Sigmoid colon (tissue), 7 donors: ENCODE results near the gene MAD1L1. TPM values are rescaled to one million over a fixed set of nuclear protein-coding genes. Genes with fewer than 3 reads are reported as not detected.

Experiments
- DNase-seq: peaks from one replicate; pipeline ENCODE4 v3.0.0-alpha.2; 2019
- H3K27ac ChIP-seq, 4 donors: fragments of 200-600 bp; sonication (generic); one replicate each; pipeline ENCODE4 v1.5.1; 2016 to 2019; ENCODE audit warnings: mild to moderate bottlenecking in 1 of 4
- H3K27me3 ChIP-seq, 3 donors: fragments of 200-600 bp; sonication (generic); one replicate each; pipeline ENCODE4 v1.5.1; 2019; ENCODE audit warnings: mild to moderate bottlenecking in 1 of 3
- H3K36me3 ChIP-seq, 4 donors: fragments of 200-600 bp; sonication (generic); one replicate each; pipeline ENCODE4 v1.5.1; 2016 to 2019
- H3K4me1 ChIP-seq, 4 donors: fragments of 200-600 bp; sonication (generic); one replicate each; pipeline ENCODE4 v1.5.1; 2017 to 2019
- H3K4me3 ChIP-seq, 4 donors: fragments of 200-600 bp; sonication (generic); one replicate each; pipeline ENCODE4 v1.5.1; 2017 to 2019; ENCODE audit warnings: mild to moderate bottlenecking in 2 of 4, moderate library complexity in 1 of 4
- H3K9me3 ChIP-seq, 4 donors: fragments of 200-600 bp in 3 of 4; sonication (generic) in 3 of 4; one replicate each; pipeline versions ENCODE4 v1.5.1 to v1.6.1; 2013 to 2019
- CTCF ChIP-seq, 4 experiments: fragments of 450-650 bp in 3 of 4; fragments of 200-600 bp in 1 of 4; IDR thresholded peaks; one replicate each; pipeline ENCODE4 v1.5.1; 2016 to 2019; ENCODE audit warnings: antibody characterized with exemption in 4 of 4, mild to moderate bottlenecking in 3 of 4, moderate library complexity in 2 of 4
- EP300 ChIP-seq, 4 donors: sonication (generic); formaldehyde crosslinking; IDR thresholded peaks; one replicate each; pipeline ENCODE4 v1.6.1; 2017; ENCODE audit warnings: antibody characterized with exemption in 4 of 4
- POLR2A ChIP-seq, 2 donors: fragments of 450-650 bp; IDR thresholded peaks; one replicate each; pipeline ENCODE4 v1.6.1; 2016; ENCODE audit warnings: antibody characterized with exemption in 2 of 2, mild to moderate bottlenecking in 2 of 2, moderate library complexity in 2 of 2
- POLR2AphosphoS5 ChIP-seq, 4 donors: sonication (generic); formaldehyde crosslinking; IDR thresholded peaks; one replicate each; pipeline ENCODE4 v1.6.1; 2017; ENCODE audit warnings: antibody characterized with exemption in 4 of 4
- WGBS, 2 donors: extraction: QIAGEN DNeasy Blood & Tissue Kit; methylation state at CpG; one replicate each; pipeline ENCODE4 v1.1.7; 2013; 5-methylcytosine and 5-hydroxymethylcytosine counted together
- intact Hi-C: fragments of 100-400 bp; cut with DNase I; formaldehyde crosslinking; loops from one replicate; pipeline ENCODE4 v1.15.1; 2023
- polyA plus RNA-seq, 3 donors: library from polyadenylated mRNA; stranded (reverse); fragments of 200-250 nt; gene quantifications; one replicate each; pipeline ENCODE4 v1.2.3, GENCODE V29; 2013
- total RNA-seq, 4 donors: library from RNA; depleted of rRNA; stranded (reverse); fragments of >200 nt; gene quantifications; one replicate each; pipeline ENCODE4 v1.1.0, GENCODE V29; 2016
- donor health status: healthy with polysubstance abuse.
- donor health status: Bipolar disorder and iron deficiency.
- donor health status: healthy.

Gene MAD1L1
- total and polyA plus RNA-seq, 7 donors = 10.2 to 38.4 (median 20.6) TPM

GRCh38 chr7:2210551-2211258, 22.0 kb downstream of the MAD1L1 start:
- no peak for TF ChIP-seq POLR2A (IDR thresholded peaks at IDR 0.05)
- TF ChIP-seq EP300 (IDR thresholded peaks at IDR 0.05) = no peak
- TF ChIP-seq POLR2AphosphoS5 (IDR thresholded peaks at IDR 0.05) = no peak
- TF ChIP-seq CTCF (IDR thresholded peaks at IDR 0.05) = no peak
- Histone ChIP-seq H3K4me3 (no peak overlapping the region), H3K27ac (no peak overlapping the region), H3K4me1 (peaks cover 0 to 10% (median under 1%) of the 10 kb centered on the region in 4 donors), H3K27me3 (no peaks in the 10 kb centered on the region), H3K9me3 (no peaks in the 10 kb centered on the region), H3K36me3 (peaks cover 0 to 64% (median 18%) of the 10 kb centered on the region in 4 donors)
- WGBS, 2 donors = 95 to 96% methylated on average over 30 of the region's 30 CpGs
- intact Hi-C loops = no loop called here
- no peak for DNase-seq

- H3K4me3 ChIP-seq = no peak overlapping the region
- H3K27me3 ChIP-seq = no peaks in the 10 kb centered on the region
- no peak for DNase-seq
- H3K9me3 ChIP-seq = no peaks in the 10 kb centered on the region
- no peak overlapping the region for H3K27ac ChIP-seq
- peaks cover 0 to 17% (median 7%) of the 10 kb centered on the region in 4 donors for H3K4me1 ChIP-seq
- intact Hi-C loops = loop anchor here (1.0 to 10.0 kb wide), 4 partner anchors 106 to 628 kb away; no protein-coding TSS in a partner anchor
- TF ChIP-seq CTCF (IDR thresholded peaks at IDR 0.05) (no peak), EP300 (IDR thresholded peaks at IDR 0.05) (no peak), POLR2AphosphoS5 (IDR thresholded peaks at IDR 0.05) (no peak), POLR2A (IDR thresholded peaks at IDR 0.05) (no peak)
- peaks cover 0 to 58% (median 14%) of the 10 kb centered on the region in 4 donors for H3K36me3 ChIP-seq
- WGBS, 2 donors = 85 to 95% methylated on average over 8 of the region's 8 CpGs
These were observed 22.8 kb downstream of the MAD1L1 start for GRCh38 chr7:2209961-2210323.

GRCh38 chr7:2209146-2209960, 23.4 kb downstream of the MAD1L1 start:
- Histone ChIP-seq H3K4me1 (peaks cover 0 to 23% (median 13%) of the 10 kb centered on the region in 4 donors), H3K27ac (no peak overlapping the region), H3K4me3 (no peak overlapping the region), H3K36me3 (peaks cover 0 to 52% (median 14%) of the 10 kb centered on the region in 4 donors), H3K9me3 (no peaks in the 10 kb centered on the region), H3K27me3 (no peaks in the 10 kb centered on the region)
- peak; percentile 66 to 88 (median 74) for TF ChIP-seq CTCF (IDR thresholded peaks at IDR 0.05)
- no peak for TF ChIP-seq POLR2A (IDR thresholded peaks at IDR 0.05)
- TF ChIP-seq EP300 (IDR thresholded peaks at IDR 0.05) = no peak
- TF ChIP-seq POLR2AphosphoS5 (IDR thresholded peaks at IDR 0.05) = no peak
- peak; percentile 86 for DNase-seq
- 70 to 71% methylated on average over 21 of the region's 21 CpGs for WGBS, 2 donors
- intact Hi-C loops = loop anchor here (1.0 to 10.0 kb wide), 4 partner anchors 105 to 627 kb away; no protein-coding TSS in a partner anchor

- intact Hi-C loops = loop anchor here (1.0 to 10.0 kb wide), 4 partner anchors 104 to 626 kb away; no protein-coding TSS in a partner anchor
- H3K4me3 ChIP-seq = no peak overlapping the region
- no peak for DNase-seq
- no peaks in the 10 kb centered on the region for H3K9me3 ChIP-seq
- no peak for TF ChIP-seq POLR2A (IDR thresholded peaks at IDR 0.05)
- no peak for TF ChIP-seq EP300 (IDR thresholded peaks at IDR 0.05)
- TF ChIP-seq CTCF (IDR thresholded peaks at IDR 0.05) = no peak
- no peak for TF ChIP-seq POLR2AphosphoS5 (IDR thresholded peaks at IDR 0.05)
- H3K27me3 ChIP-seq = no peaks in the 10 kb centered on the region
- H3K36me3 ChIP-seq = peaks cover 0 to 46% (median 14%) of the 10 kb centered on the region in 4 donors
- 93 to 95% methylated on average over 16 of the region's 16 CpGs for WGBS, 2 donors
- peaks cover 0 to 30% (median 19%) of the 10 kb centered on the region in 4 donors for H3K4me1 ChIP-seq
- no peak overlapping the region for H3K27ac ChIP-seq
These were observed 24.0 kb downstream of the MAD1L1 start for GRCh38 chr7:2208712-2209111.
